Astrocyte of the hippocampus (primary cell): ENCODE data around the gene DISC1.

Experiments used
- DNase-seq: peaks from one replicate; pipeline ENCODE4 v3.0.0; 2011; ENCODE audit warnings: low read depth, low spot score

DISC1 gene

GRCh38 chr1:232038706-232039677 lies 412.4 kb downstream of the DISC1 start:
- peak; percentile 16 for DNase-seq

GRCh38 chr1:232040260-232040659 lies 413.7 kb downstream of the DISC1 start:
- no peak for DNase-seq

- DNase-seq = no peak
Observed at GRCh38 chr1:232044728-232045127, 418.1 kb downstream of the DISC1 start.

- DNase-seq = no peak
Observed at GRCh38 chr1:232045139-232045994, 418.8 kb downstream of the DISC1 start.

GRCh38 chr1:232046451-232047306 lies 420.1 kb downstream of the DISC1 start:
- DNase-seq = no peak

GRCh38 chr1:232047473-232047872 lies 420.9 kb downstream of the DISC1 start:
- no peak for DNase-seq

- DNase-seq = no peak
Observed at GRCh38 chr1:232048481-232048880, 421.9 kb downstream of the DISC1 start.

GRCh38 chr1:232049335-232049734 lies 422.7 kb downstream of the DISC1 start:
- no peak for DNase-seq

- DNase-seq = no peak
Observed at GRCh38 chr1:232057217-232057895, 430.8 kb downstream of the DISC1 start.

GRCh38 chr1:232057896-232058274 lies 431.3 kb downstream of the DISC1 start:
- DNase-seq = no peak

GRCh38 chr1:232059726-232060374 lies 433.3 kb downstream of the DISC1 start:
- DNase-seq = no peak

GRCh38 chr1:232062967-232063366 lies 436.4 kb downstream of the DISC1 start:
- DNase-seq = no peak

- no peak for DNase-seq
Observed at GRCh38 chr1:232066521-232066920, 439.9 kb downstream of the DISC1 start.

- no peak for DNase-seq
Observed at GRCh38 chr1:232074265-232074664, 447.7 kb downstream of the DISC1 start.

- DNase-seq = no peak
Observed at GRCh38 chr1:232077809-232078208, 451.2 kb downstream of the DISC1 start.

- DNase-seq = peak; percentile 56
Observed at GRCh38 chr1:232084584-232085223, 458.1 kb downstream of the DISC1 start.

- no peak for DNase-seq
Observed at GRCh38 chr1:232090816-232091215, 464.2 kb downstream of the DISC1 start.
